ENCODE results near the gene ZBTB16. TPM values are rescaled to one million over a fixed set of nuclear protein-coding genes. Genes with fewer than 3 reads are reported as not detected.
A peak's percentile ranks its signal among the peaks of the same experiment; 100 is the strongest.

The ZBTB16 gene
- total RNA-seq, 1 donor from 2014 or later = 64.5 TPM

GRCh38 chr11:114091516-114092397, 32.2 kb downstream of the ZBTB16 start:
- Histone ChIP-seq H3K27ac (replicated peaks) (peak overlapping the region; percentile 60), H3K4me3 (peak overlapping the region; percentile 8), H3K9me3 (replicated peaks) (no peaks in the 10 kb centered on the region), H3K4me1 (peaks cover 100% of the 10 kb centered on the region), H3K27me3 (ENCODE audit: low read depth) (no peaks in the 10 kb centered on the region), H3K36me3 (peaks cover 45% of the 10 kb centered on the region)
- intact Hi-C loops (cut with micrococcal nuclease) = no loop called here
- no peak for DNase-seq
- no peak for TF ChIP-seq CTCF (IDR thresholded peaks at IDR 0.05; ENCODE audit: borderline replicate concordance)

GRCh38 chr11:114092478-114092877, 33.0 kb downstream of the ZBTB16 start:
- intact Hi-C loops (cut with micrococcal nuclease) = no loop called here
- Histone ChIP-seq H3K4me1 (peaks cover 100% of the 10 kb centered on the region), H3K36me3 (peaks cover 37% of the 10 kb centered on the region), H3K9me3 (replicated peaks) (no peaks in the 10 kb centered on the region), H3K27ac (replicated peaks) (peak overlapping the region; percentile 60), H3K27me3 (ENCODE audit: low read depth) (no peaks in the 10 kb centered on the region), H3K4me3 (no peak overlapping the region)
- no peak for DNase-seq
- TF ChIP-seq CTCF (IDR thresholded peaks at IDR 0.05; ENCODE audit: borderline replicate concordance) = no peak

- H3K27me3 ChIP-seq (ENCODE audit: low read depth) = no peaks in the 10 kb centered on the region
- no peak for DNase-seq
- TF ChIP-seq CTCF (IDR thresholded peaks at IDR 0.05; ENCODE audit: borderline replicate concordance) = no peak
- peaks cover 100% of the 10 kb centered on the region for H3K4me1 ChIP-seq
- no peak overlapping the region for H3K4me3 ChIP-seq
- H3K36me3 ChIP-seq = peaks cover 33% of the 10 kb centered on the region
- intact Hi-C loops (cut with micrococcal nuclease) = no loop called here
- peak overlapping the region; percentile 60 for H3K27ac ChIP-seq (replicated peaks)
- H3K9me3 ChIP-seq (replicated peaks) = no peaks in the 10 kb centered on the region
Measured at GRCh38 chr11:114092953-114093352, 33.4 kb downstream of the ZBTB16 start.

- DNase-seq = no peak
- Histone ChIP-seq H3K27me3 (ENCODE audit: low read depth) (no peaks in the 10 kb centered on the region), H3K27ac (replicated peaks) (no peak overlapping the region), H3K9me3 (replicated peaks) (no peaks in the 10 kb centered on the region), H3K4me3 (no peak overlapping the region), H3K36me3 (peaks cover 22% of the 10 kb centered on the region), H3K4me1 (peaks cover 100% of the 10 kb centered on the region)
- intact Hi-C loops (cut with micrococcal nuclease) = no loop called here
- no peak for TF ChIP-seq CTCF (IDR thresholded peaks at IDR 0.05; ENCODE audit: borderline replicate concordance)
Measured at GRCh38 chr11:114094516-114094915, 35.0 kb downstream of the ZBTB16 start.

DNA sequence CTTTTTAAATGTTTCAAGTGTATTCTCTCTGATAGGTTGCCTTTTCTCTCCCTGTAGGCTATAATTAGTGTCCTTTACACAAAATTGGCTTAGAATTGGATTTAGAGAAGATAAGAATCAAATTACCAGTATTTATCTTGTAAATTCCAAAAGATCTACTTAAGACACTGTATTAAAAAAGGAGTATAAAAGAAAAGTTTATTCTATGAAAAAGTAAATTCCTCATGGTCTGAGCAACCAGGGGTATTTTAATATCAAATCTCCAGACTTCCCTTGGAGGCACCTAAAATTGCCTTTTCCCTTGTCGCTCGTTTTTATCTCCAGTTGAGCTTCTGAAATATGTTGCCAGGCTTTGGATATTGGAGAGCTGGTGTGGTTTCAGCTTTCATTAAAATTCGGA, 36.4 kb downstream of the ZBTB16 start:
- intact Hi-C loops (cut with micrococcal nuclease) = no loop called here
- Histone ChIP-seq H3K9me3 (replicated peaks) (no peaks in the 10 kb centered on the region), H3K27me3 (ENCODE audit: low read depth) (no peaks in the 10 kb centered on the region), H3K27ac (replicated peaks) (peak overlapping the region; percentile 6), H3K4me3 (no peak overlapping the region), H3K4me1 (peaks cover 100% of the 10 kb centered on the region), H3K36me3 (peaks cover 24% of the 10 kb centered on the region)
- DNase-seq = no peak
- no peak for TF ChIP-seq CTCF (IDR thresholded peaks at IDR 0.05; ENCODE audit: borderline replicate concordance)
